ENCODE measurements around the gene CBX2. TPM values are rescaled to one million over a fixed set of nuclear protein-coding genes. Genes with fewer than 3 reads are reported as not detected.
"Not testable (repeated sequence)": the region's sequence is repeated elsewhere in the genome, so short reads cannot be mapped to it uniquely, and the experiment has no call there.

CBX2 gene
- total and polyA plus RNA-seq, 9 donors = 6.1 to 14.4 (median 11.3) TPM

- DNase-seq = no peak
- Histone ChIP-seq H3K27me3 (ENCODE audit: control insufficient read depth, insufficient read depth, low read length) (peaks cover 60% of the 10 kb centered on the region), H3K9me3 (replicated peaks; ENCODE audit: control insufficient read depth, low read depth, low read length) (no peaks in the 10 kb centered on the region), H3K27ac (ENCODE audit: low read length) (no peak overlapping the region), H3K36me3 (ENCODE audit: control insufficient read depth, insufficient read depth, low read length) (no peaks in the 10 kb centered on the region), H3K4me1 (ENCODE audit: control insufficient read depth, insufficient read depth, low read length) (peaks cover 11% of the 10 kb centered on the region), H3K4me3 (ENCODE audit: low read length) (no peak overlapping the region)
- 60% methylated on average over 1 of the region's 13 CpGs for WGBS (ENCODE audit: insufficient coverage)
Observed at GRCh38 chr17:79750650-79751545, 27.1 kb upstream of the CBX2 start.

DNA sequence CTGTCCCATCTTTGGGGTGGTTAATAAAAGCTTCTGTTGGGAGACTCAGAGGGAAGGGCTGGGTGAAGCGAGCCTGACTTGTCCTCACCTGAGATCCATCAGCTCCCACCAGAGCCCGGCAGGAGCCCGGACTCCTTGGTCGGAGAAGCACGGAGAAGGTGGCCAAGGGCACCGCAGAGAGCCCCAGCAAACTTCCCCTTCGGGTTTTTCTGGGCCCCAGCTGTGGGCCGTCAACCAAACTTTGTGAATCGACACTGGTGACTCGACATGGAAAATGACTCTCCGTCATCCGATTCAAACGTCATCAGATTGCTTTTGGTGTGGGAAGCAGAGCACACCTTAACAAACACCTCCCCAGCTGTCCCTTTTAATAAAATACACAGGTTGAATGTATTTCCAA is 25.8 kb upstream of the CBX2 start:
- H3K27ac ChIP-seq (ENCODE audit: low read length) = no peak overlapping the region
- no peaks in the 10 kb centered on the region for H3K9me3 ChIP-seq (replicated peaks; ENCODE audit: control insufficient read depth, low read depth, low read length)
- no peak overlapping the region for H3K4me3 ChIP-seq (ENCODE audit: low read length)
- DNase-seq = no peak
- no peaks in the 10 kb centered on the region for H3K36me3 ChIP-seq (ENCODE audit: control insufficient read depth, insufficient read depth, low read length)
- WGBS (ENCODE audit: insufficient coverage) = 63% methylated on average over 7 of the region's 13 CpGs
- H3K27me3 ChIP-seq (ENCODE audit: control insufficient read depth, insufficient read depth, low read length) = peaks cover 49% of the 10 kb centered on the region
- H3K4me1 ChIP-seq (ENCODE audit: control insufficient read depth, insufficient read depth, low read length) = peaks cover 7% of the 10 kb centered on the region

- 64% methylated on average over 10 of the region's 12 CpGs for WGBS (ENCODE audit: insufficient coverage)
- no peak overlapping the region for H3K4me3 ChIP-seq (ENCODE audit: low read length)
- no peaks in the 10 kb centered on the region for H3K9me3 ChIP-seq (replicated peaks; ENCODE audit: control insufficient read depth, low read depth, low read length)
- no peaks in the 10 kb centered on the region for H3K36me3 ChIP-seq (ENCODE audit: control insufficient read depth, insufficient read depth, low read length)
- H3K27ac ChIP-seq (ENCODE audit: low read length) = no peak overlapping the region
- no peaks in the 10 kb centered on the region for H3K4me1 ChIP-seq (ENCODE audit: control insufficient read depth, insufficient read depth, low read length)
- peaks cover 35% of the 10 kb centered on the region for H3K27me3 ChIP-seq (ENCODE audit: control insufficient read depth, insufficient read depth, low read length)
- DNase-seq = no peak
Observed at GRCh38 chr17:79754370-79754769, 23.6 kb upstream of the CBX2 start.

DNA sequence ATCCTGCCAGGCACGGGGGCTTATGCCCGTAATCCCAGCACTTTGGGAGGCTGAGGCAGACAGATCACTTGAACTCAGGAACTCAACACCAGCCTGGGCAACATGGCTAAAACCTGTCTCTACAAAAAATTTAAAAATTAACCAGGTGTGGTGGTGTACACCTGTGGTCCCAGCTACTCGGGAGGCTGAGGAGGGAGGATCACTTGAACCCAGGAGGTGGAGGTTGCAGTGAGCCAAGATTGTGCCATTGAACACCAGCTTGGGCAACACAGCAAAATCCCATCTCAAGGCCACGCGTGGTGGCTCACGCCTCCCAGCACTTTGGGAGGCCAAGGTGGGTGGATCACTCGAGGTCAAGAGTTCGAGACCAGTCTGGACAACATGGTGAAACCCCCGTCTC is 23.0 kb upstream of the CBX2 start:
- H3K36me3 ChIP-seq (ENCODE audit: control insufficient read depth, insufficient read depth, low read length); H3K4me1 ChIP-seq (ENCODE audit: control insufficient read depth, insufficient read depth, low read length); H3K27ac ChIP-seq (ENCODE audit: low read length); DNase-seq; H3K4me3 ChIP-seq (ENCODE audit: low read length); H3K9me3 ChIP-seq (replicated peaks; ENCODE audit: control insufficient read depth, low read depth, low read length): not testable (repeated sequence)
- 96% methylated on average over 8 of the region's 9 CpGs for WGBS (ENCODE audit: insufficient coverage)
- H3K27me3 ChIP-seq (ENCODE audit: control insufficient read depth, insufficient read depth, low read length) = peaks cover 31% of the 10 kb centered on the region

- H3K4me3 ChIP-seq (ENCODE audit: low read length) = no peak overlapping the region
- WGBS (ENCODE audit: insufficient coverage) = 91% methylated on average over 10 of the region's 14 CpGs
- no peak for DNase-seq
- H3K4me1 ChIP-seq (ENCODE audit: control insufficient read depth, insufficient read depth, low read length) = no peaks in the 10 kb centered on the region
- H3K9me3 ChIP-seq (replicated peaks; ENCODE audit: control insufficient read depth, low read depth, low read length) = no peaks in the 10 kb centered on the region
- H3K36me3 ChIP-seq (ENCODE audit: control insufficient read depth, insufficient read depth, low read length) = no peaks in the 10 kb centered on the region
- H3K27me3 ChIP-seq (ENCODE audit: control insufficient read depth, insufficient read depth, low read length) = peaks cover 24% of the 10 kb centered on the region
- no peak overlapping the region for H3K27ac ChIP-seq (ENCODE audit: low read length)
Observed at GRCh38 chr17:79755591-79755990, 22.4 kb upstream of the CBX2 start.

DNA sequence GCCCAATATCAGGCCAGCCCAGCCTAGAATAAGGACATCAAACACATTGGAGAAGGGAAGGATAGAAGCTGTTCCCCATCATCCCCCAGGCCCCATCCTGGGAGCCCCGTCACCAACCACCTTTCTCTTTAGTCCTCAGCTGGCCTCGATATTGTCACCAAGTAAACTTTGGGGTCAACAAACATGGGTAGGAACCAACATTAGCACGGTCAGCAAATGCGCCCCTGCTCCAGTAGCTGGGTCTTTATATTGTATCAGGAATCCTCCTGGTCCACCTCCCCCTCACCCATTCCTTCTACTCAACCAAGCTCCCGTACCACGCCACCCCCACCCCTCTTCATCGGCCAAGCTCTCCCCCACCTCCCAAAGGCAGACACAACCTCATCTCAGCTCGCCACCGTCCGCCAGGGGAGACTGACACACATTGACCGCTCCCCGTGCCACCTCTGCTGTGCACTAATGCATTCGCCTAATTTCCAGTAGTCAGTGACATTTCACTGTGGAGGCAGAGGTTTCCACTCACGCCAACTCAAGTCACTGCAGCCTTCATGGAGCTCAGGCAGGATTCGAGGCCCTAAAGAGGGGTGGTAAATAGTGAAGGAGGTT is 20.7 kb upstream of the CBX2 start:
- WGBS (ENCODE audit: insufficient coverage) = 92% methylated on average over 13 of the region's 15 CpGs
- H3K36me3 ChIP-seq (ENCODE audit: control insufficient read depth, insufficient read depth, low read length) = no peaks in the 10 kb centered on the region
- no peak for DNase-seq
- no peak overlapping the region for H3K27ac ChIP-seq (ENCODE audit: low read length)
- H3K9me3 ChIP-seq (replicated peaks; ENCODE audit: control insufficient read depth, low read depth, low read length) = no peaks in the 10 kb centered on the region
- H3K4me1 ChIP-seq (ENCODE audit: control insufficient read depth, insufficient read depth, low read length) = no peaks in the 10 kb centered on the region
- H3K27me3 ChIP-seq (ENCODE audit: control insufficient read depth, insufficient read depth, low read length) = peaks cover 12% of the 10 kb centered on the region
- H3K4me3 ChIP-seq (ENCODE audit: low read length) = no peak overlapping the region

GRCh38 chr17:79758271-79758670 is 19.7 kb upstream of the CBX2 start:
- H3K27ac ChIP-seq (ENCODE audit: low read length) = no peak overlapping the region
- DNase-seq = no peak
- no peaks in the 10 kb centered on the region for H3K4me1 ChIP-seq (ENCODE audit: control insufficient read depth, insufficient read depth, low read length)
- no peak overlapping the region for H3K4me3 ChIP-seq (ENCODE audit: low read length)
- 90% methylated on average over 2 of the region's 6 CpGs for WGBS (ENCODE audit: insufficient coverage)
- peaks cover 4% of the 10 kb centered on the region for H3K27me3 ChIP-seq (ENCODE audit: control insufficient read depth, insufficient read depth, low read length)
- no peaks in the 10 kb centered on the region for H3K36me3 ChIP-seq (ENCODE audit: control insufficient read depth, insufficient read depth, low read length)
- H3K9me3 ChIP-seq (replicated peaks; ENCODE audit: control insufficient read depth, low read depth, low read length) = no peaks in the 10 kb centered on the region

GRCh38 chr17:79760197-79760906 is 17.6 kb upstream of the CBX2 start:
- Histone ChIP-seq H3K27me3 (ENCODE audit: control insufficient read depth, insufficient read depth, low read length) (no peaks in the 10 kb centered on the region), H3K36me3 (ENCODE audit: control insufficient read depth, insufficient read depth, low read length) (no peaks in the 10 kb centered on the region), H3K27ac (ENCODE audit: low read length) (no peak overlapping the region), H3K9me3 (replicated peaks; ENCODE audit: control insufficient read depth, low read depth, low read length) (no peaks in the 10 kb centered on the region), H3K4me3 (ENCODE audit: low read length) (no peak overlapping the region), H3K4me1 (ENCODE audit: control insufficient read depth, insufficient read depth, low read length) (no peaks in the 10 kb centered on the region)
- 71% methylated on average over 15 of the region's 21 CpGs for WGBS (ENCODE audit: insufficient coverage)
- DNase-seq = no peak

DNA sequence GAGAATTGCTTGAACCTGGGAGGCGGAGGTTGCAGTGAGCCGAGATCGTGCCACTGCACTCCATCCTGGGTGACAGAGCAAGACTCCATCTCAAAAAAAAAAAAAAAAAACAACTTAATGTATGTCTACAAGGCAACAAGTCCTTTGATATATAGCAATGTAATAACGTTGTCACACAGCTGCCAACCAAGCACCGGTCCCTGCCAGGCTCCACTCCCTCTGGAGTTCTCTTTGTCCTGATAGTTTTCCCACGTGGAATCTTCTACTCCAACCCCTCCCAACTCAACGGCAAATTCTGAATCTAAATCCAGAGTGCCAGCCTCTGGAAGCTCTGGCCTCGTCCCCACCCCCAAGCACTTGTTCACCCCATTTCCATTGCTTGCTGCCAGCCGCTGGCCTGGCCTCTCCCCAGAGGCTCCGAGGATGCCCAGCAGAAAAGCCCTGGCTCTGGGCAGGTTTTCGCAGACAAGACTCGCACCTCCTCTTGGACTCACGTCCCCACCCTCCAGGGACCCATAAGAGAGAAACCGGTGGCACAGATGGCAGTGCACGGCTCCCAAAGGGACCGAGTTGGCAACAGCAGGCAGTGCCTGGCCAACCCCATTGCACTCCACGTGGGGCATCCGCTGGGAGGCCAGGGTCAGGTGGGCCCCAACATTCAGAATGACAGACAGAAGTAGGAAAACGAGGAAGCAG is 15.9 kb upstream of the CBX2 start:
- DNase-seq = no peak
- 75% methylated on average over 13 of the region's 19 CpGs for WGBS (ENCODE audit: insufficient coverage)

DNA sequence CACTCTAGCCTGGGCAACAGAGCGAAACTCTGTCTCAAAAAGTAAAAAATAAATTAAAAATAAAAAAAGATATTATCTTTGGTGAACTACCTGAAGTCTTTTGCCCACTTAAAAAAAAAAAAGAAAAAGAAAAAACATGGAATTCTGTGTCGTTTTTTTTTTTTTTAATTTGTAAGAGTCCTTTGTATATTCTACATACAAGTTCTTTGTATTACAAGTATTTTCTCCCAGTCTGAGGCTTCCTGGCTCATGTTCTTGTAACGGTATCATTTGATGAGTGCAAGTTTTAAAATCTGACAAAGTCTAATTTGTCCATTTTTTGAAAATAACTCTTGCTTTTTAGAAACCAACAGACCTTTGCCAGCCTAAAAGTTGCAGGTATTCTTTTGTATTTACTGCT is 12.2 kb upstream of the CBX2 start:
- no peak for DNase-seq
- no peaks in the 10 kb centered on the region for H3K4me1 ChIP-seq (ENCODE audit: control insufficient read depth, insufficient read depth, low read length)
- H3K36me3 ChIP-seq (ENCODE audit: control insufficient read depth, insufficient read depth, low read length) = no peaks in the 10 kb centered on the region
- H3K27me3 ChIP-seq (ENCODE audit: control insufficient read depth, insufficient read depth, low read length) = no peaks in the 10 kb centered on the region
- WGBS (ENCODE audit: insufficient coverage) = no CpG with 5 or more reads among the region's 3 CpGs
- no peak overlapping the region for H3K4me3 ChIP-seq (ENCODE audit: low read length)
- H3K9me3 ChIP-seq (replicated peaks; ENCODE audit: control insufficient read depth, low read depth, low read length) = no peaks in the 10 kb centered on the region
- no peak overlapping the region for H3K27ac ChIP-seq (ENCODE audit: low read length)

More for the DNA sequence above, 15.9 kb upstream of the CBX2 start:
- H3K36me3 ChIP-seq (ENCODE audit: control insufficient read depth, insufficient read depth, low read length) = no peaks in the 10 kb centered on the region
- H3K4me1 ChIP-seq (ENCODE audit: control insufficient read depth, insufficient read depth, low read length) = no peaks in the 10 kb centered on the region
- H3K4me3 ChIP-seq (ENCODE audit: low read length) = no peak overlapping the region
- no peaks in the 10 kb centered on the region for H3K9me3 ChIP-seq (replicated peaks; ENCODE audit: control insufficient read depth, low read depth, low read length)
- H3K27me3 ChIP-seq (ENCODE audit: control insufficient read depth, insufficient read depth, low read length) = no peaks in the 10 kb centered on the region
- no peak overlapping the region for H3K27ac ChIP-seq (ENCODE audit: low read length)

Data from muscle of leg (tissue), 11 donors.